GM21515 (cell line): ENCODE data around the gene CBR1.
"Not testable (repeated sequence)": the region's sequence is repeated elsewhere in the genome, so short reads cannot be mapped to it uniquely, and the experiment has no call there.

ENCODE experiments used
- ATAC-seq: cut with Tn5 transposase; IDR thresholded peaks from one replicate; pipeline ENCODE4 v1.9.1; 2021; ENCODE audit not compliant: unreplicated experiment

CBR1 gene

DNA sequence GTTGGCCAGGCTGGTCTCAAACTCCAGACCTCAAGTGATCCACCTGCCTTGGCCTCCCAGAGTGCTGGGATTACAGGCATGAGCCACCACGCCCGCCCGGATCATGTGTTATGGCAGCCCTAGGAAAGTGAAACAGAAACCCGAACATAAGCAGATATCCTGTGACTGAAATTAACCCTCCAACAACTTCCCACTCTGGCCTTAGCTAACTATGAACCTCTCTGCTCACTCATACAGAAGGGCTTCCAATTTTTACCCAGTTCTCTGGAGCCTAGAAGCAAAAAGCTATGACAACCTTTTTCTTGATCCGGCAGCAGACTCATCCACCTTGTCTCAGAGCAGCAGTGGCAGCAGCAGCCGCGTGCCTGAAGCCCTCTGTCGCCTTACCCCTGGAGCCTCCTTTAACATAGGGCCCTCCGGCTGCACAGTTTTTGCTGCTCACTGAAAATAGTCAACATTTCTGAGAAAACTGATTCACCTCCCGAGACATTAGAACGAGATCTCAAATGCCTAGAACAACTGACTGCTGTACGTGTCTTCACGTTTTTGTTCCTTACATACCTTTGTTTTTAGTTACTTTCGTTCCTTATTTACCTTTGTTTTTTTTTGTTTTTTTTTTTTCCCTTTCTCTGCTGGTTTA is 9.3 kb downstream of the CBR1 start:
- no peak for ATAC-seq

DNA sequence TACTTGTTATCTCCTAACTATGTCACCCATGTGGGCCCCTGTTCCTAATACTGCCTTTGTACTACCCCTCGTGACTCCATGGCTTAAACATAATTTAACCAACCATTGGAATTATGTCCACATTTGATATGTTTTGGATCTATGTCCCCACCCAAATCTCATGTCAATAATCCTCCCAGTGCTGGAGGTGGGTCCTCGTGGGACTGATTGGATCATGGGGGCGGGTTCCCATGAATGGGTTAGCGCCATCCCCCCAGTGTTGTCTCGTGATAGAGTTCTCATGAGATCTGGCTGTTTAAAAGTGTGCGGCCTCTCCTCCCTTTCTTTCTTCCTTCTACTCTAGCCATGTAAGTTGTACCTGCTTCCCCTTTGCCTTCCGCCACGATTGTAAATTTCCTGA is 9.8 kb downstream of the CBR1 start:
- no peak for ATAC-seq

DNA sequence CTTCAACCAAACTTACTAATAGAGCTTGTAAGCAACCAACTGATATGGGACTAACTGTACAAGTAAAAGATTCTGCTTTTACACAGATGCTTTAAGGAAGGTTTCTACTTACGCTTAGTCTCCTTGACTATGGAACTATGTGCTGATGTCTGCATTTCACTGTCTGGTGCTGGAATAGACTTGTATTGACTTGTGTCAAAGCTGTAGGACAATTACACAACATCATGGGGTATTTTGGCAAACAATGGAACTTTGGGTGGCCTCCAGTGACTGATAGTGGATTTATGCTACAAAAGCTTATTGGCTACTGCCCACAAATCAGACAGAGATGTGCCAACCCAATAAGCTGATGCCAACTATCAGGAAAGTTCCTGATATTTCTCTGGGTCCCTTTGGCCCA is 10.6 kb downstream of the CBR1 start:
- ATAC-seq = no peak

DNA sequence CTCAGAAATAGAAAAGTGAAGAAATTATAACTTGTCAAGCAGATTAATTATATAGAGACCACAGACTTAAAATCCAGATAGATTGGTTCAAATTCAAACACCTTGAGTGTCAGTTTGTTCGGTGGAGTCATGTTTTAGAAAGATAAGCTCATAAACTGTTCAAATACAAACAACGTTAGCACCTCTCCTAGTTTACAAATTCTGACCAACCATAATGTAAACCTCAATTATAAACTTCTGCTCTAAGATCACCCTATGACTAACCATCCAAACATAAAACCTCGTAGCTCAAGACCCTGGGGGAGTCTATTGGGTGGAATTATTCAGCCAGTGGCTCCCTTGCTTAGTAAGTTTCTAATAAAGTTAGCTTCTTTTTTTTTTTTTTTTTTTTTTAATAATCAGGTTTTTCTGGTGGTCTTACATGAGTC is 12.4 kb downstream of the CBR1 start:
- ATAC-seq = no peak

DNA sequence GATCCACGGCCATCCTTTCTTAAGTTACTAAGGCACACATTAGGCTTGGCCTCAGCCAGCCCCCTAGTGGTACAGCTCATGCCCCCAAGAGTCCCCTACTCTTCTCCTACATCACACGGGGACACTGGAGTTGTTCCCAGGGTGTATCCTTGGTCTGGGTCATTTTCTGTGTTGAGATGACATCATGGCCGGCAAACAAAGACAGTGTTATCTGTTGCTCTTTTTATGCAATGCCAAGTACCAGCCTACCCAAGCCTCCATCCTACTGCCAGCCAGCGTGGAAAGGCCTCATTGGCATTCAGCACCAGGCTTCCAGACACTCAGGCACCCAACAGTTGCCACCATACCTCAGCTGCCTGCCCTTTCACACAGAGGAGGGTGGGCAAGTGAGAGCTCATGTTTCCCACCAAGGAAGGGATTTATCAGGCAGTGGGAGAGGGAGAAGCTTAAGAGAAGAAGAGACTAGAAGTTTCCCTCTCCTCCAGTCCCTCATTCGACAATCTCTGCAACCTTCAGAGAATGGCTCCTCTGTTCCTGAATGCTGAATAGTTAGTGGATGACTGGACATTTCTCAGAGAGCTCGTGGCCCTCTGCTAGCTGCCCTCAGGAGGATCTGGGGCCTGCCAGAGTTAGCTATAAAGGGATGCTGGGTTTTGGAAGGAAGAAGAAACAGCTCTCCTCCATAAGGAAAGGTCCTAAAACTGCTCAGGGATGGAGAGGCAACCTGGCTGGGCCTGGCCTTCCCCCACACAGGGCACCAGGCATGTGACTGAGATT is 17.7 kb downstream of the CBR1 start:
- ATAC-seq = no peak

DNA sequence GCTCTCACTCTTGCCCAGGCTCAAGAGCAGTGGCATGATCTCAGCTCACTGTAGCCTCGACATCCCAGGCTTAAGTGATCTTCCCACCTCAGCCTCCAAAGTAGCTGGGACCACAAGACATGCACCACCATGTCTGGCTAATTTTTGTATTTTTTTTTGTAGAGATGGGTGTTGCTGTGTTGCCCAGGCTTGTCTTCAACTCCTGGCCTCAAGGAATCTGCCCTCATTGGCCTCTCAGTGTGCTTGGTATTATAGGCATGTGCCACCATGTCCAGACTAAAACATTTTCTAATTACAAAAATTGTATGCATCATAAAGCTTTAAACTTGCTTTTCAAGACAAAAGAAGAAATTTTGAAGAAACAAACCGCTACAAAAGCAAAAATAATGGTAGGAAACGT is 20.1 kb downstream of the CBR1 start:
- no peak for ATAC-seq

DNA sequence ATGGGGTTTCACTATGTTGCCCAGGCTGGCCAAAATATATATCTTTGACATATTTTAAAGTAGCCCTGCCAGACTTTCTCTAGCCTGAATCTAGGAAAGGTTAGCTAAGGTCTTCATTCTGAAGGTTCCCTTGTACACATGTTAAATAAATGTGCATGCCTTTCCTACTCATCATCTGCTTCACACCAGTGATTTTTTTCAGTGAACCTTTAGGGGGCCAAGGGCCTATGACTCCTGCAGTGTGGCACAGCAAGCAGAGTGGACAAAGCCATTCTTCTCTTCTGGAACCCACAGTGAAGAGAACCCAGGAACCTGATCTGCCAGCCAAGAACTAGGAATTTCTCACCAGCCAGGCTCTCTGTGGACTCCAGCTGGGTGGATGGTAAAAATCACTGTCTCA is 22.9 kb downstream of the CBR1 start:
- ATAC-seq = no peak

DNA sequence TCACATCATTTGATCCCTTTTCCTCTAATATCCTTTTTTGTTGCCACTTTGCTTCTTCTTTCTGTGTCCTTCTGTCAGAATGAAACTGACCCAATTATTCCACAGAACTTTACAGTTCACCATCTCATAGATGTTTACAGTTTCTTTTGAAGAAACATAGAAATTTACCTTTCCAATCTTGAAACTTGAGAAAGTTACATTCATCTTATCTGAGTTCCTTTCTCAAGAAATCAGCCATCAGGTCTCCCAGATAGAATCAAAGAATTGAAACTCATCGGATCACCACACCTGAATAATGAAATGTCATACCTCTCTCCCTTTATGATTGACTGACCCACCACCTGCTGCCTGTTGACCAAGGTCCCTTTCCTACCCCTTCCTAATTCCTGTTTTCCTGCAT is 23.7 kb downstream of the CBR1 start:
- no peak for ATAC-seq

DNA sequence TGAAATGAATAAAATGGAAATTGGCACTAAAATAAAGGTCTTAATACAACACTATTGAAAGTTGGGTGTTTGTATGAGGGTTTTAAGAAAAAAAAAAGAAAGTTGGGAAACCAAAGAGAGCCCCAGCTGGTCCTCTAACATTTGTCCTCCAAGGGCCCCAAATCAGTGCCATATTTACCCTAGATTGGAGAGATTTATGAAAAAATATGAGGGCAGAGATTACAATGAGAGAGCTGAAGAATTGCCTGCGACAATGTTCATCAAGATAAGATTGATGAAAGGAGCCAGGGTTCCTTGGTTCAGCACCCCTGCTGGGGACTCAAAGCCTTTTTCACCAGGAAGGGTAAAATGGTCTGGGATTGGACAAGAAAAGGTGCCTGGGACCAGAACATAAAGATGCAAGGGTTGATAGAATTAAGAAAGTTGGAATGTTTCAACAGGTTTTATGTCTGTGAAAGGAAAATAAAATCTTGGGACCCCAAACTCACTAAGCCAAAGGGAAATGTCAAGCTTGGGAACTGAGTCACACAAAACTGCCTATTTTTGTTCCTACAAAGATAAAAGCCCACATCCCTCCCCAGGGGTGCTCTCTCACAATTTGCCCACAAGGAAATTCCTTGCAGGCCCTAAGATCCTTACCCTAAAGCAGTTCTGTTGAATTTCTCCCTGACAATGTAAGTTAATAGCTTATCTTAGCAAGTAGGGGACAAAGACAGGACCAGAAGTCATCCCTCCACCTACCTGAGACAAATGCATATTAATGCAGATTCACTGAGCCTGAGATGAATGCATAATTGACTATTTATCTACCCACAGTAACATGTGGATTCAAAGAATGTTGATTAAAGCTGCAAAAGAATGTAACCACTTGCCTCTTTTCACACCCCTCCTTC is 26.8 kb downstream of the CBR1 start:
- no peak for ATAC-seq

DNA sequence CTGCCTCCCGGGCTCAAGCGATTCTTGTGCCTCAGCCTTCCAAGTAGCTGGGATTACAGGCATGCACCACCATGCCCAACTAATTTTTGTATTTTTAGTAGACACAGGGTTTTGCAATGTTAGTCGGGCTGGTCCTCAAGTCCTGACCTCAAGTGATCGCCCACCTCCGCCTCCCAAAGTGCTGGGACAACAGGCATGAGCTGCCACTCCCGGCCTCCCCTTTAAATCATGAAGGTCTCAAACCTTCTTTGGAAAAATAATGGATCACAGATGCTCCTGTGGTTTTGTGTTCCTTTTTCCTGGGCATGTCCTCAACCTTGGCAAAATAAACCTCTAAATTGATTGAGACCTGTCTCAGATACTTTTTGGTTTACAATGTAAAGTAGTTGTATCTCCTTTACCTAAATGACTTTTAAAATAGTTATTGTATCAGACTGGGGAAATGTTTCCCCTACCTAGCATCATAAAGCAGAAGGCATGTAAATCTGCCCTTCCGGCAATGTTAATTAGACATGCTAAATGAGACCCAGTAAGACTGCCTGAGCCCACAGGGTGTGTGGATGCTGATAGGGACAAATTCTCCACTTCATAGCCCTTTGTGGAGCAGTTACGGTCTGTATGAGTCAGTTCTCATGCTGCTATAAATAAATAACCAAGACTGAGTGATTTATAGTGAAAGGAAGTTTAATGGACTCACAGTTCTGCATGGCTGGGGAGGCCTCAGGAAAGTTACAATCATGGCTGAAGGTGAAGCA is 27.8 kb downstream of the CBR1 start:
- ATAC-seq = no peak

DNA sequence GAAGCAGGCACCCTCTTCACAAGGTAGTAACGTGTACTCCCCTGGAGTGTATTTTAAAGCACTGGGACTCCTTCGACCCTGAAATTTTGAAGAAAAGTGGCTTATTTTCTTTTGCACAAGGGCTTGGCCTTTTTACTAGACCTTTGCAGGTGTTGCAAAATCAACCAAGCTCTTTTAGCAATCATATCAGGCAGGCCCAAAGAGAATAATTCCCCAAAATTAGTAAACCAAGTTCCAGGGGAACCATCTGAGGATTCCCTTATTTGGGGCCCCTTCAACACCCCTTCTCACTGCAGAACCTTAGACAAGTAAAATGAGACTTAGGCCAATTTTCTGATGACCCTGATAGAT is 28.3 kb downstream of the CBR1 start:
- ATAC-seq = no peak

DNA sequence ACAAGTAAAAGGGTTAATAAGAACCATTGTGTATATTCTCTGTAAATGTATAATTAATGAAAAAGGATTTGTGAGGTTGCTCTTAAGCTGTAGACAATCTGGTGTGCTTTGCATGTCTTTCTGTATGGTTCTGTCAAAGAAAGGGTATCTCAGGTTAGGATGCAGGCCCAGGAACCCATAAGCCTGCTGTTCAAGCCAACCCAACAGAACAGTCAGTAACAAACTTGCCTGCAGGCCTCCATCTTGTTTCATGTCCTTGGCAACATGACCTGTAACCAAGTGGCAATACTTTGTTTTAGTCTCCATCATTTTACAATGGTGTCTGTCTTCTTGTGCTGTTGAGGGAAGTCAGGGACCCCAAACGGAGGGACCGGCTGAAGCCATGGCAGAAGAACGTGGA is 29.2 kb downstream of the CBR1 start:
- ATAC-seq = no peak

DNA sequence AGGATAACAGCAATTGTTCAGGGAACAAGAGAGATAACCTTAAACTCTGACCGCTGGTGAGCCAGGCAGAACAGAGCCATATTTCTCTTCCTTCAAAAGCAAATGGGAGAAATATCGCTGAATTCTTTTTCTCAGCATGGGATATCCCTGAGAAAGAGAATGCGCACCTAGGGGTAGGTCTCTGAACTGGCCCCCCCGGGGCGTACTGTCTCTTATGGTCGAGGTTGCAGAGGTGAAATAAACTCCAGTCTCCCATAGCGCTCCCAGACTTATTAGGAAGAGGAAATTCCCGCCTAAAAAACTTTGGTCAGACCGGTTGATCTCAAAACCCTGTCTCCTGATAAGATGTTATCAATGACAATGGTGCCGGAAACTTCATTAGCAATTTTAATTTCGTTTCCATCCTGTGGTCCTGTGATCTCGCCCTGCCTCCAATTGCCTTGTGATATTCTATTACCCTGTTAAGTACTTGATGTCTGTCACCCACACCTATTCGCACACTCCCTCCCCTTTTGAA is 29.9 kb downstream of the CBR1 start:
- ATAC-seq = not testable (repeated sequence)

DNA sequence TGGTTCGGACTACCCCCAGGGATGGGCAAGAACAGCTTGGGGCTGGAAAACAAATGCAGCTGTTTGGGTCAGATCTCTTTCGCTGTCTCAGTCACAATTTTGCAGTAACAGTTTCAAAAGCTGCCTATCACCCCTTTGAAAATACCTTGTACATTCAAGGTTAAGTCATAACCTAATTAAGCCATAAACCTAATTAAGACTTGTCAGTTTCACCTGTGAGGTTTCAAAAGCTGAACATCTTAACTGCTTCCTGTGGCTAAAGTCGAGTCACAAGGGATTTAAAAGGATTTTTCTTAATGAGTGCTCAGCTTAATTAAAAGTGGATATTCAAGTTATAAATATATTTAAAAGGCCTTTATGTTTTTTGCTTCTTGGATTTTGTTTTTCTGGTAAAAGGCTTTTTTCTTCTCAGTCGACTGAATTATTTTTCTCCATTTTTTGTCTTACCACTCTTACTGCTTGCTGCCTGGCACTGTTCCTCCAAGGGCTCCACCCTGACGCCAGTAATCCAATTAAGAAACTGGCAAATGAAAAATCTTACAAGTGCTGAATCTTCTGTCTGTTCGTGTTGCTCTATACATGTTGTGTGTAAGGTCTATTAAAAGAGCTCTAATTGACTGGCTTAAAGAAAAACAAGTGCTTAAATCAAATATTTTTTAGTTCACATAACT is 31.3 kb downstream of the CBR1 start:
- ATAC-seq = no peak

DNA sequence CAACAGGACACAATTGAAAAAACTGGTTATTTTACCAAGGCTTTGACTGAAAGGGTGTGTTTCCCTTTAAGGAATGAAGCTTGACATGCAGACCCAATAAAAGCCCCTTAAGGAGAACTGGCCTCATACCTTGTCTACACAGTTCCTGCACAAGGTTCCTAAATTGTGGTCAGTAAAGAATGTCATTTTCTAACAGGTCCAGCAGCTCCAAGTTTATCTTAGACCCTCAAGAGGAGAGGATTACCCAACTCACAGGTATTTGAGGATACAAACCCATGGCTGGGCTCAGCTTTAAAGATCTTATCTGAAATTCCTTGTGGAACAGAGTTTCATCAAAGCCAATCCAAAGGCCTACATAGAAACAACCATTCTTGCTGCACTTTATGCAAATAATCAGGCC is 33.6 kb downstream of the CBR1 start:
- ATAC-seq = no peak

DNA sequence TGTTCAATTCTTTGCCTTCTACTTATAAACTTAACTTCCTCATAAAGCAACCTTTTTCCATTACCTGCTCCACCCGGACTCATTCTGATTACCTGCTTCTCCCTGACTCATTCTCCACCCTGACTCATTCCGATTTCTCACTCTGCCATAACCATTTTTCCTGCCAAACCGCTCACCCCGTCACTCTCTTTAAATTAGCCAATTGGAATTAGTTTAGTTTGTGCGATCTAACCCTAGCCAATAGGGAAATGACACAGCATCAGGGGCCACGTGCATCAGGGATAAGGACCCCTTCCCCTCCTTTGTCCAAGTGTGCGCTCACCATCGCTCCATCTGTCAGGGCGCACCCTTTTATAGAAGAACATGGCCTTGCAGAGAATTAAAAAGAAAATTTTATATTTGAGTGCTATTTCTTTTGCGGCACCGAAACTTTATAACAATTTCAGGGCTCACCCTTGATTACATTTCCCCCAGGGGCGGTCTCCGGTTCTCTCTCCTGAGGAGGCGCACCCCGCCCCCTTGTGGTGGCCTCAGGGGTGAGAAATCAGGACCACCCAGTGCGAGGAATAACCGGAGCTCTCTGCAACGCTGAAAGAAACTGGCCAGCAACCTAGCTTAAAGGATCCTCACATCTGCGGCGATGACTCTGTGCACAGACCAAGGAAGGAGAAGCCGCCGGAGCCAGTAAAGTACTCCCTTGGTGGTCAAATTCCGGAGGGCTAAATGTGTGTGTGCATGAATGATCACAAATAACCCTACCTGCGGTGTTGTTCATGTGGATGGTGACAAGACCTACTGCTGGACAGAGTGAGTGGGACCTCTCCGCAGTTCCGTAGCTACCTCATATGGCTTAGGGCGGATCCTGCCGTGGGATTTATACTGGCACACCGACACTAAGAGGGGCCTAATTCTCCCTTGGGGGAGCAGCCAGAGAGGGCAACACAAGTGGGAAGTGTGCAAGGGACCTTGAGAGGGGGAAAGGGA is 34.8 kb downstream of the CBR1 start:
- no peak for ATAC-seq

DNA sequence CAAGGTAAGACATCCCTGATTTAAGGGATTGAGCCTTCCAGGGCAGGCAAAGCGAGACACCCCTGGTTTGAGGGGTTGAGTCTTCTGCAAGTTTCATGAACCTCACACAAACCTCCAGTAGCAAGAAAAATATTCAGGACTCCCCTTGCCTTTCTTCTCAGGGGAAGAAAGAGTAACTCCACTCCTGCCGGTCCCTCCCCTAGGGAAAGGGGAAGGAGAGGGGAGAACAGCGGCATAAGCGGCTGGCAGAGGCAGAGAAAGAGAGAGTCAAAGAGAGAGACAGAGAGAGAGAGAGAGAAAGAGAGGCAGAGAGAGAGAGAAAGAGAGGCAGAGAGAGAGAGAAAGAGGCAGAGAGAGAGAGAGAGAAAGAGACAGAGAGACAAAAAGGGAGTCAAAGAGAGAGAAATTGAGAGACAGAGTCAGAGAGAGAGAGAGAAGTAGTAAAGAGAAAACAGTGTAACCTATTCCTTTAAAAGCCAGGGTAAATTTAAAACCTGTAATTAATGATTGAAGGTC is 35.6 kb downstream of the CBR1 start:
- no peak for ATAC-seq

DNA sequence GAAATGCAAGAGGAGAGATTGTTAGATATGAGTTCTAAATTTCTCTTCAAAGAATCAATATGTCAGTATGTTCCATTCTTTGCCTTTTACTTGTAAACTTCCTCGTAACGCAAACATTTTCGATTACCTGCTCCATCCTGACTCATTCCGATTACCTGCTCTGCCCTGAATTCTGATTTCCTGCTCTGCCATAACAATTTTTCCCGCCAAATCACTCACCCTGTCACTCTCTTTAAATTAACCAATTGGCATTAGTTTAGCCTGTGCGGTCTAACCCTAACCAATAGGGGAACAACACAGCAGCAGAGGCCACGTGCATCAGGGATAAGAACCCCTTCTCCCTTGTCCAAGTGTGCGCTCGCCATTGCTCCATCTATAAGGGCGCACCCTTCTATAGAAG is 40.0 kb downstream of the CBR1 start:
- no peak for ATAC-seq

DNA sequence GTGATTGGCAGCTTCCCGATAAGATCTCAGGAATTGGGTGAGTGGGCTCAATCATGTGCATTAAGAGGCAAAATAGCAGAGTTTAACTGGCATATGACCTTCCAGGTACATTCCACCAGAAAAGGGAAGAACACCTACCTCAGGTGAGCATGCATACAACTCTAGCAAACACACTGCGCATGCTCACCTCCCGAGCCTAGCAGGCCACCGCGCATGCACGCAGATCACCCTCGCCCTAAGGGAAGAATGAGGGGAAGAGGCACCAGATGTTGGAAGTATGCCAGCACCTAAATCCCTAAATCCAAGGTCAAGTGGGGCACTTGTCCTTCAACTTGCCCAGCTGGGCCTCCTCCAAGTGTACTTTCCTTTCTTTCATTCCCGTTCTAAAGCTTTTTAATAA is 41.4 kb downstream of the CBR1 start:
- ATAC-seq = no peak
